Stimulated activated CD8-positive, alpha-beta memory T cell treated with anti-CD3 and anti-CD28 coated beads, Interleukin-2, amount 100 ng/mL, for 48 hours (primary cell): Measurements from ENCODE around the gene SLC5A6.
A peak's percentile ranks its signal among the peaks of the same experiment; 100 is the strongest.

Experiments used
- DNase-seq, 2 donors: peaks; one replicate each; pipeline ENCODE4 v3.0.0-alpha.2; 2020; ENCODE audit warnings: low read depth in 2 of 2

The SLC5A6 gene

GRCh38 chr2:27236626-27237025 lies 24.6 kb upstream of the SLC5A6 start:
- DNase-seq: no peak

GRCh38 chr2:27236136-27236535 lies 24.1 kb upstream of the SLC5A6 start:
- no peak for DNase-seq

- no peak for DNase-seq
Observed at GRCh38 chr2:27233341-27233740, 21.3 kb upstream of the SLC5A6 start.

GRCh38 chr2:27231921-27232320 lies 19.9 kb upstream of the SLC5A6 start:
- DNase-seq: no peak

- DNase-seq: no peak
Observed at GRCh38 chr2:27227501-27227900, 15.4 kb upstream of the SLC5A6 start.

- no peak for DNase-seq
Observed at GRCh38 chr2:27225526-27225925, 13.5 kb upstream of the SLC5A6 start.

- DNase-seq: no peak
Observed at GRCh38 chr2:27223416-27223815, 11.3 kb upstream of the SLC5A6 start.

GRCh38 chr2:27222407-27222806 lies 10.3 kb upstream of the SLC5A6 start:
- no peak for DNase-seq

GRCh38 chr2:27221166-27221565 lies 9.1 kb upstream of the SLC5A6 start:
- no peak for DNase-seq

GRCh38 chr2:27220091-27220490 lies 8.0 kb upstream of the SLC5A6 start:
- no peak for DNase-seq

GRCh38 chr2:27219091-27219490 lies 7.0 kb upstream of the SLC5A6 start:
- DNase-seq: no peak

- DNase-seq: no peak
Observed at GRCh38 chr2:27218614-27219013, 6.5 kb upstream of the SLC5A6 start.

- peak; percentile 87 to 88 for DNase-seq
Observed at GRCh38 chr2:27217173-27218121, 5.4 kb upstream of the SLC5A6 start, which contains the start of gene CAD. Gene CAD, plus strand, starts transcription at chr2:27217369. Its CDS starts 183 bp downstream, at chr2:27217552.

GRCh38 chr2:27216416-27217137 lies 4.5 kb upstream of the SLC5A6 start:
- DNase-seq: no peak

GRCh38 chr2:27214941-27215340 lies 2.9 kb upstream of the SLC5A6 start:
- DNase-seq: no peak

GRCh38 chr2:27212626-27213471 lies 781 bp upstream of the SLC5A6 start:
- DNase-seq: no peak

GRCh38 chr2:27211241-27211942 lies 676 bp downstream of the SLC5A6 start:
- DNase-seq: no peak

GRCh38 chr2:27209621-27210401 lies 2.3 kb downstream of the SLC5A6 start:
- no peak for DNase-seq

- DNase-seq: no peak
Observed at GRCh38 chr2:27208486-27209050, 3.5 kb downstream of the SLC5A6 start.

- DNase-seq: no peak
Observed at GRCh38 chr2:27206346-27206745, 5.7 kb downstream of the SLC5A6 start.
